ENCODE data around the gene ANKS1A.

DNA sequence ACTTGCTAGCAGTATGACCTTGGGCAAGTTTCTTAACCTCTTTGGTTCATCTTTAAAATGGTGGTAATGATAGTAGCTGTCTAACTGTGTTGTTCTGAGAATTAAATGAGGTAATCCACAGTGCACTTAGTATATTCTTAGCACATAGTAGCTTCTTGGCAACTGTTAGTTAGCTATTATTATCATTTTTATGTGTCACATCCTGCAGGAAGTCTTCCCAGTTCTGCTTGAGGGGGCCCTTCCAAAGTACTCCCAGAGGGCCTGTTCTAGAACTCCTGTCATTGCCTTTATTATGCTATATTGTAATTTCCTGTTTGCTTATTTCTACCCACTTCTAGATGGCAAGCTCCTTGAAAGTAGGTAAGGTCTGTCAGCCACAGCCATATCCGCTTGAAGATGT lies 30.6 kb downstream of the ANKS1A start:
- no peak for TF ChIP-seq POLR2A (IDR thresholded peaks at IDR 0.05)
- TF ChIP-seq, protein P1, sequence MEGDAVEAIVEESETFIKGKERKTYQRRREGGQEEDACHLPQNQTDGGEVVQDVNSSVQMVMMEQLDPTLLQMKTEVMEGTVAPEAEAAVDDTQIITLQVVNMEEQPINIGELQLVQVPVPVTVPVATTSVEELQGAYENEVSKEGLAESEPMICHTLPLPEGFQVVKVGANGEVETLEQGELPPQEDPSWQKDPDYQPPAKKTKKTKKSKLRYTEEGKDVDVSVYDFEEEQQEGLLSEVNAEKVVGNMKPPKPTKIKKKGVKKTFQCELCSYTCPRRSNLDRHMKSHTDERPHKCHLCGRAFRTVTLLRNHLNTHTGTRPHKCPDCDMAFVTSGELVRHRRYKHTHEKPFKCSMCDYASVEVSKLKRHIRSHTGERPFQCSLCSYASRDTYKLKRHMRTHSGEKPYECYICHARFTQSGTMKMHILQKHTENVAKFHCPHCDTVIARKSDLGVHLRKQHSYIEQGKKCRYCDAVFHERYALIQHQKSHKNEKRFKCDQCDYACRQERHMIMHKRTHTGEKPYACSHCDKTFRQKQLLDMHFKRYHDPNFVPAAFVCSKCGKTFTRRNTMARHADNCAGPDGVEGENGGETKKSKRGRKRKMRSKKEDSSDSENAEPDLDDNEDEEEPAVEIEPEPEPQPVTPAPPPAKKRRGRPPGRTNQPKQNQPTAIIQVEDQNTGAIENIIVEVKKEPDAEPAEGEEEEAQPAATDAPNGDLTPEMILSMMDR (IDR thresholded peaks at IDR 0.05), result no peak
